Naive thymus-derived CD8-positive, alpha-beta T cell (primary cell): ENCODE measurements around the gene DUSP8. TPM values are rescaled to one million over a fixed set of nuclear protein-coding genes. Genes with fewer than 3 reads are reported as not detected.
"Not testable (repeated sequence)": the region's sequence is repeated elsewhere in the genome, so short reads cannot be mapped to it uniquely, and the experiment has no call there.

Source experiments
- ATAC-seq, 2 donors: fragments of 150-1000 bp; cut with Tn5 transposase in 1 of 2; sonication (Bioruptor Pico), chemical (Tn5 transposase) in 1 of 2; 1 replicate in 1 of 2; 2 replicates in 1 of 2; pipeline ENCODE4 v1.10.0; 2021; ENCODE audit warnings: mild to moderate bottlenecking in 2 of 2, moderate library complexity in 2 of 2
- POLR2A ChIA-PET: fragments of 350-600 bp; sonication (Branson Sonifier 250); formaldehyde crosslinking; loops from one replicate; lab custom pipeline; 2021; ENCODE audit warnings: antibody characterized with exemption; lab: Charles Lee
- DNase-seq, 10 donors: peaks; one replicate each; pipeline versions ENCODE4 v3.0.0 to v3.0.0-alpha.2; 2020 to 2022
- H3K27ac Mint-ChIP-seq, 10 donors: one replicate each; pipeline ENCODE4 v1.8.0; 2020 to 2022; ENCODE audit warnings: mild to moderate bottlenecking in 10 of 10, mixed read lengths in 10 of 10, moderate library complexity in 4 of 10, inconsistent platforms in 1 of 10
- H3K27me3 Mint-ChIP-seq, 5 donors: one replicate each; pipeline ENCODE4 v1.8.0; 2021 to 2022; ENCODE audit warnings: mixed read lengths in 5 of 5
- H3K36me3 Mint-ChIP-seq, 3 donors: one replicate each; pipeline ENCODE4 v1.8.0; 2020 to 2022; ENCODE audit warnings: mixed read lengths in 3 of 3, mild to moderate bottlenecking in 2 of 3, inconsistent platforms in 1 of 3
- H3K4me1 Mint-ChIP-seq, 4 donors: one replicate each; pipeline ENCODE4 v1.8.0; 2021 to 2022; ENCODE audit warnings: mixed read lengths in 4 of 4
- H3K4me3 Mint-ChIP-seq, 10 donors: one replicate each; pipeline ENCODE4 v1.8.0; 2020 to 2022; ENCODE audit warnings: mild to moderate bottlenecking in 10 of 10, mixed read lengths in 10 of 10, moderate library complexity in 6 of 10, inconsistent platforms in 1 of 10
- H3K9me3 Mint-ChIP-seq, 9 donors: one replicate each; pipeline ENCODE4 v1.8.0; 2020 to 2022; ENCODE audit warnings: mixed read lengths in 9 of 9, mild to moderate bottlenecking in 3 of 9, inconsistent platforms in 1 of 9, moderate library complexity in 1 of 9
- polyA plus RNA-seq, 3 donors: library from polyadenylated mRNA; unstranded; fragments of 300-500 nt; fragmentation: Illumina TruSeq; gene quantifications; one replicate each; pipeline ENCODE4 v1.2.3, GENCODE V29; 2021
- total RNA-seq, 8 experiments: library from RNA in 2 of 8; stranded (reverse) in 2 of 8; gene quantifications; one replicate each; pipeline ENCODE4 v1.2.3 and lab custom pipeline; 2021 to 2026

Gene DUSP8
- 1 to 10 TPM; 3.1 to 5.1 TPM for total RNA-seq
- under 1 TPM in 2 of 3 donors, not detected in 1; 0.17 to 0.39 TPM for polyA plus RNA-seq
- total RNA-seq (lab: John Stamatoyannopoulos, UW): 4.5 to 79.3 (median 6.9) reads per million in 6 experiments

DNA sequence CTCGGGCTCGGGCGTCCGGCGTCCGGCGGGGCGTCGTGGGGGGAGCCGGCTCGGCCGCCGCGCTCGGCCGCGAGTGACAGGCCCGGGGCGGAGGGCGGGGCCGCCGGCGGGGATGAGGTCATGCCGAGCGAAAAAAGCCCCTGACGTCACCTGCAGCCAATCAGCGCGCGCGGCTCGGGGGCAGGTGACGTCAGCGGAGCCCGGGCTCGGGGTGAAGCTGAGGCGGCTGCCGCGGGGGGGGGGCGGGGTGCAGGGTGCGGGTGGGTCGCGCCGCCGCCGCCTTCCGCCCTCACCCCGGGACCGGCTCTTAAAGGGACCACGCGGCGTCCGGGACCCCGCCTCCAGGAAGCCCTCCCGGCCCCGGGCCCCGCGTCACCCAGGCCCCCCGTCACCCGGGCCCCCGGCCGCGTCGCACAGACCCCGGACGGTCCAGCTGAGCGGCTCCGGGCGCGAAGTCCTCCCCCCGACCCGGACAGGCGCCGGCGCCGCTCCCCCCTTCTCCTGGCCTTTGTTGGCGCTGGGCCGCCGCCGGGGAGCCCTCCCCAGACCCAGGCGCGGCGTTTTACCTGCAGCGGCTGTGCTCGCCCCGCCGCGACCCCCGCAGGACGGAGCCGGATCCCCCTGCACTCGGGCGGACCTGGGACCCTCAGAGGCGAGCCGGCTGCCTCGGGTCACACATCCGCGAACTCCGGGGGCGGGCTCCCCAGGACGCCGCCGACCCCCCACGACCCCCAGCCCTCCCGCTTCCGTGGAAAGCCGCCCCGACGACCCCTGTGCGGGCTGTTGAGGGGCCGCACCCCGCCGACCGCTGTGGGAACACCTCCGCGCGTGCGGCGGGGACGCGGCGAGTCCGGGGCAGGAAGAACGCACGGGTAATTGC, at the start of gene DUSP8:
TSS of gene DUSP8 (minus strand) at position 75 of the 880 bp plus-strand sequence. CDS start 6,445 bp downstream, outside the sequence.
- H3K27ac Mint-ChIP-seq: peak within 1 kb of the TSS in 9 of 10 donors; percentile 27 to 95 (median 87)
- POLR2A ChIA-PET: interaction anchor here (0.8 to 3.7 kb wide), 4 partner anchors 16 to 263 kb away, joined by 3 to 28 read pairs (median 4); partner anchors contain the start of gene TOLLIP

GRCh38 chr11:1619449-1619848, 47.4 kb upstream of the DUSP8 start:
- Mint-ChIP-seq H3K4me3 (peak overlapping the region in 2 of 10 donors; percentile 33 to 45), H3K4me1 (peaks cover 0 to 6% (median 3%) of the 10 kb centered on the region in 4 donors), H3K27ac (peak overlapping the region in 1 of 10 donors; percentile 10), H3K9me3 (no peaks in the 10 kb centered on the region), H3K36me3 (no peaks in the 10 kb centered on the region), H3K27me3 (peaks cover 26 to 41% (median 32%) of the 10 kb centered on the region in 5 donors)
- POLR2A ChIA-PET: no interaction called here
- peak in 1 of 2 donors; percentile 61 for ATAC-seq
- DNase-seq: no peak

More for the DNA sequence above, at the start of gene DUSP8:
- Mint-ChIP-seq H3K27me3 (peaks cover 0 to 8% (median 3%) of the 10 kb centered on the region in 5 donors), H3K9me3 (no peaks in the 10 kb centered on the region), H3K36me3 (no peaks in the 10 kb centered on the region), H3K4me1 (peaks cover 12 to 34% (median 23%) of the 10 kb centered on the region in 4 donors), H3K4me3 (peak within 1 kb of the TSS; percentile 64 to 93 (median 80))
- ATAC-seq (peak; percentile 52 to 67), DNase-seq (peak; percentile 90 to 98 (median 95))

DNA sequence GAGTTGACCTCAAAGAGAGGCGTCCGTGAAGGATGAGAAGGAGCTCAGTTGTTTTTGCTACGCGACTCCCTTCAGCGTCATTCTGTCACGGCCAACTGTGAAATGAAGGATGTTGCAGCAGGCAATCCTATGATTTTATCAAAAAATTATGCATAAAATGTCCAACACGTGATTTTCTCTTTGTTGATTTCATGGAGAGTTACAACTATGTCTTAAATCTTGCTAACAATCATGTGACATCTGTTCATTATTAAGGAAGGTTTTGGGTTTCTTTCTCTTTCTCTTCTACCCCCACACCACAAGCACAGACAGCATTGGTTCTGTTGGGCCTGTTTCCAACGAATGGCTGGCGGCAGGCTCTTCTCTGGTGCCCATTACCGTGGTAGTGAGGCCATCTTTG, 46.2 kb upstream of the DUSP8 start:
- Mint-ChIP-seq H3K9me3 (no peaks in the 10 kb centered on the region), H3K4me3 (no peak overlapping the region), H3K27ac (no peak overlapping the region), H3K36me3 (no peaks in the 10 kb centered on the region), H3K4me1 (peaks cover 0 to 6% (median 3%) of the 10 kb centered on the region in 4 donors), H3K27me3 (peaks cover 26 to 53% (median 36%) of the 10 kb centered on the region in 5 donors)
- POLR2A ChIA-PET: no interaction called here
- ATAC-seq (no peak), DNase-seq (no peak)

DNA sequence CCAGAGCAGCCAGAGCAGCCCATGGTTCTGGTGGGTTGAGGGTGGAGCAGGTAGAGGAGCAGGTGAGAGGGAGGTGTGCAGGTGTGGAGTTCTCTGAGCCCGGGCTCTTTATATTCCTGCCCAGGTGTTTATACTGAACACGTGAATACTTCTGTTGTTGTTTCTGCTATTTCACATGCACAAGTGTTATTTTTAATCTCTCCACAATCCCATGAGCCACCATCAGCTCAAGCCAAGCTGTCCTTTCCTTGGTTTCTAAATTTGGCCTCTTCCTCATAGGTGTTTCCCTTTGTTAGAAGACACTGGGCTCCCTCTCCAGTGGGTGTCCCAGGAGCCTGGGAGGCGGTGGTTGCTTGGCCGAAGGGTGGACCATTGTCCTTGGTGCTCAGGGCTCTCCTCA, 36.3 kb upstream of the DUSP8 start, which contains the start of gene KRTAP5-3:
TSS of gene KRTAP5-3 (minus strand) at position 101 of the 400 bp plus-strand sequence. CDS start at position 23, 78 bp downstream.
- POLR2A ChIA-PET: no interaction called here

GRCh38 chr11:1607901-1608300, 35.8 kb upstream of the DUSP8 start:
- DNase-seq, H3K36me3 Mint-ChIP-seq, H3K27ac Mint-ChIP-seq, H3K4me1 Mint-ChIP-seq, H3K9me3 Mint-ChIP-seq, POLR2A ChIA-PET, ATAC-seq, H3K4me3 Mint-ChIP-seq: not testable (repeated sequence)
- peaks cover 18 to 45% (median 35%) of the 10 kb centered on the region in 5 donors for H3K27me3 Mint-ChIP-seq

More for the DNA sequence above, 36.3 kb upstream of the DUSP8 start, which contains the start of gene KRTAP5-3:
- Mint-ChIP-seq H3K4me1 (peaks cover 0 to 1% (median under 1%) of the 10 kb centered on the region in 4 donors), H3K27ac (no peak within 1 kb of the TSS), H3K9me3 (no peaks in the 10 kb centered on the region), H3K4me3 (no peak within 1 kb of the TSS), H3K27me3 (peaks cover 13 to 43% (median 31%) of the 10 kb centered on the region in 5 donors), H3K36me3 (no peaks in the 10 kb centered on the region)
- ATAC-seq (no peak), DNase-seq (no peak)

DNA sequence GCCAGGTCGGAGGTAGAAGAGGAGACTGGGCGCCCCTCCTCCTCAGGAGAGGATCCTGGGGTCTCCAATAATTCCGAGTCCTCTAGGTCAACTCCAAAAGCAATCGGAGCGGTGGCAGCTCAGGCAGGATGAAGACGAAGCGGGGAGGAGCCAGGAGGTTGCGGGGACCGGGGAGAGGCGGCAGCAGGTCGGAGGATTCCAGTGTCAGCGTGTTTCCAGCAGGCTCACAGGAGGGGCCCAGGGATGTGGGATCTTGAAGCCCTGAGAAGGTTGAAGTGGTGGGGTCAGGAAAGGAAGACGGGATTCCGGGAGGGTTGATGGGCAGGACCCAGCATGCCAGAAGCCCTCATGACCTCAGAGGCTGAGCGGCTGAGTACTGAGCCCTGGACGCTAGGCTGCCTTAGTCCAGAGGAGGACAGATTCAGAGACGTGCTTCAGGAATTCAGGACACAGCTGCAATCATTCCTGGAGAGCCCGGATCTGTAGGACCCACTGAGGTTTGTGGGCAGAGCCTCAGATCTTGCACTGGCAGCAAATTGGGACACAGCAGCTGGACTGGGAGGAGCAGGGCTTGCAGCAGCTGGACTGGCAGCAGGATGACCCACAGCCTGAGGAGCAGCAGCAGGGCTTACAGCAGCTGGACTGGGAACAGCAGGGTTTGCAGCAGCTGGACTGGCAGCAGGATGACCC, 35.2 kb upstream of the DUSP8 start:
- H3K9me3 Mint-ChIP-seq, DNase-seq, H3K4me3 Mint-ChIP-seq, POLR2A ChIA-PET, H3K27ac Mint-ChIP-seq, H3K4me1 Mint-ChIP-seq, H3K36me3 Mint-ChIP-seq, ATAC-seq: not testable (repeated sequence)
- peaks cover 18 to 51% (median 35%) of the 10 kb centered on the region in 5 donors for H3K27me3 Mint-ChIP-seq

DNA sequence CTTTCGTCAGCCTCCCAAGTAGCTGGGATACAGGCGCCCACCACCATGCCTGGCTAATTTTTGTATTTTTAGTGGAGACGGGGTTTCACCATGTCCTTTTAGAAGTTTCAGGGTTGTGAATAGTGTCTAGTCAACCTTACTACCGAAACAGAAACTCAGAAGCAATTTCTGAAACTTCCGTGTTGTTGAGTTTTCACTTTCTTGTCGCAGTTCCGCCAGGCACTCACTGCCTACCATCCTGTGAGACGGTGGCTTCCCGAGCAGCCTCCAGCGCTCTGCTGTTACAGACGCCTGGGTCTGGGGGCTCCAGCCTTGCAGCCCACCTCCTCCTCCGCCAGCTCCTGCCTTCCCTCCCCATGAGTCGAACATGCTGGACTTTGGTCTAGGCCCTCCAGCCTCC, 33.9 kb upstream of the DUSP8 start:
- ATAC-seq, H3K9me3 Mint-ChIP-seq, H3K4me1 Mint-ChIP-seq, H3K36me3 Mint-ChIP-seq, DNase-seq, POLR2A ChIA-PET: not testable (repeated sequence)
- Mint-ChIP-seq H3K4me3 (peak overlapping the region in 1 of 10 donors; percentile 57), H3K27me3 (peaks cover 20 to 49% (median 37%) of the 10 kb centered on the region in 5 donors), H3K27ac (peak overlapping the region in 2 of 10 donors; percentile 21 to 44)

- Mint-ChIP-seq H3K36me3 (no peaks in the 10 kb centered on the region), H3K27ac (no peak overlapping the region), H3K4me1 (peaks cover 0 to 1% (median under 1%) of the 10 kb centered on the region in 4 donors), H3K4me3 (no peak overlapping the region), H3K27me3 (peaks cover 25 to 45% (median 34%) of the 10 kb centered on the region in 5 donors), H3K9me3 (no peaks in the 10 kb centered on the region)
- ATAC-seq (no peak), DNase-seq (no peak)
- POLR2A ChIA-PET: no interaction called here
Observed at GRCh38 chr11:1604711-1605110, 32.6 kb upstream of the DUSP8 start.

DNA sequence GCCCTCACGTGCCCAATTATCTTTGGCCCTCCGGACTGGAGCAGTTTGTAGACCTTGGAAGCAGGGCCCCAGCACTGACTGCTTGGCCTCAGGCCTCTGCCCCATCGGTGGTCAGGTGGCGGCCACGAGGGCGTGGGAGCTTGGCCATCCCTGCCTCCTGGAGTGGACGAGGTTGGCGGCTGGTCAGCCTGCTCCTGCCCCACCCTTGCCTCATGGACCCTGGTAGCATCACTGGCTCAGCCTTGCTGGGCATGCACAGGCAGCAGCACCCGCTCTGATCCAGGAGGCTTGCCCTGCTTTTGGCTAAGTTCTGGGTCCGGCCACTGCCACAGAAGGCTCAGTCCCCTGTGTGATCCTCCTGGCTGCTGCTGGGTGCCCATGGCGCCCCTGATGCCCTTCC, 32.1 kb upstream of the DUSP8 start:
- Mint-ChIP-seq H3K9me3 (no peaks in the 10 kb centered on the region), H3K27ac (no peak overlapping the region), H3K4me3 (no peak overlapping the region), H3K4me1 (peaks cover 0 to 1% (median under 1%) of the 10 kb centered on the region in 4 donors), H3K36me3 (no peaks in the 10 kb centered on the region), H3K27me3 (peaks cover 30 to 46% (median 39%) of the 10 kb centered on the region in 5 donors)
- ATAC-seq (no peak), DNase-seq (no peak)
- POLR2A ChIA-PET: no interaction called here

DNA sequence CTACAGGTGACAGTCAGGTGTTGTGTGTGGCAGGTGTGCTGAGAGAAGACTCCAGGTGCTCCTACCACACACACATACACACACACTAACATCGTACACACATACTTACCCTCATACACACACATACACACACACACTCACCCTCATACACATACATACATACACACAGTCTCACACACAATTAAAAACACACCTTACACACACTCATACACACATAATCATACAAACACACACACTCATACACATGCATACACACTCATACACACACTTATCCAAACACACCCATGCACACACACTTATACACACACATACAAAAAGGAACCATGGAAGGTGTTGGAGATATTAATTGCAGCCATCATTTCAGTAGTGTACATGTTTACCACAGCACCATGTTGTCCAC, 31.6 kb upstream of the DUSP8 start:
- H3K9me3 Mint-ChIP-seq: no peaks in the 10 kb centered on the region
- H3K4me1 Mint-ChIP-seq: peaks cover 0 to 1% (median under 1%) of the 10 kb centered on the region in 4 donors
- POLR2A ChIA-PET: no interaction called here
- ATAC-seq (no peak), DNase-seq (no peak)
- H3K27ac Mint-ChIP-seq: no peak overlapping the region
- no peaks in the 10 kb centered on the region for H3K36me3 Mint-ChIP-seq
- no peak overlapping the region for H3K4me3 Mint-ChIP-seq
- H3K27me3 Mint-ChIP-seq: peaks cover 30 to 47% (median 41%) of the 10 kb centered on the region in 5 donors

DNA sequence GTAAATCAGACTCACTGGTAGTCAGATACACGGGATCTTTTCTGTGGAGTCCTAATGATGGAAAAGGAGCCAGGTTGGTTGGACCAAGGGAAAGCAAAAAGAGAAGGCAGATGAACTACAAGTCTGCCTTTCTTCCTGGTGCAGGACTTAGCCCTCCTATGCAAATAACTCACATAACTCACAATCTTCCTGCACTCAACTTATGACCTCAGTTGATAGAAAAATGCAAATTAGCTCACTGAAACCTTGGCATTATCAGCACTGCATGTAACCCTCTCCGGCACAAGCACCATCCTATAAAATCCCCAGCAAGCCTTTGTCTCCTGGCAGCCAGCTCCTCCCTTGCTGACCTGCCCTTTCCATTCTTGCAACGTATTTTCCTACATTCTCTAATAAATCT, 29.6 kb upstream of the DUSP8 start:
- H3K9me3 Mint-ChIP-seq, H3K4me1 Mint-ChIP-seq, DNase-seq, H3K4me3 Mint-ChIP-seq, H3K36me3 Mint-ChIP-seq, POLR2A ChIA-PET, H3K27ac Mint-ChIP-seq, ATAC-seq: not testable (repeated sequence)
- peaks cover 34 to 53% (median 44%) of the 10 kb centered on the region in 5 donors for H3K27me3 Mint-ChIP-seq

- Mint-ChIP-seq H3K4me3 (no peak overlapping the region), H3K27ac (peak overlapping the region in 1 of 10 donors; percentile 3), H3K36me3 (peaks cover 0 to 4% (median 0%) of the 10 kb centered on the region in 3 donors), H3K27me3 (peaks cover 40 to 56% (median 47%) of the 10 kb centered on the region in 5 donors), H3K4me1 (peaks cover under 1 to 4% (median 3%) of the 10 kb centered on the region in 4 donors), H3K9me3 (no peaks in the 10 kb centered on the region)
- POLR2A ChIA-PET: no interaction called here
- DNase-seq (no peak), ATAC-seq (no peak)
Observed at GRCh38 chr11:1600626-1601025, 28.6 kb upstream of the DUSP8 start.
